HG02798 (cell line): Measurements from ENCODE around the gene CORO6.

Experiments
- ATAC-seq: cut with Tn5 transposase; IDR thresholded peaks from one replicate; pipeline ENCODE4 v1.9.1; 2021; ENCODE audit warnings: mild to moderate bottlenecking; ENCODE audit not compliant: unreplicated experiment, poor library complexity

CORO6 gene

DNA sequence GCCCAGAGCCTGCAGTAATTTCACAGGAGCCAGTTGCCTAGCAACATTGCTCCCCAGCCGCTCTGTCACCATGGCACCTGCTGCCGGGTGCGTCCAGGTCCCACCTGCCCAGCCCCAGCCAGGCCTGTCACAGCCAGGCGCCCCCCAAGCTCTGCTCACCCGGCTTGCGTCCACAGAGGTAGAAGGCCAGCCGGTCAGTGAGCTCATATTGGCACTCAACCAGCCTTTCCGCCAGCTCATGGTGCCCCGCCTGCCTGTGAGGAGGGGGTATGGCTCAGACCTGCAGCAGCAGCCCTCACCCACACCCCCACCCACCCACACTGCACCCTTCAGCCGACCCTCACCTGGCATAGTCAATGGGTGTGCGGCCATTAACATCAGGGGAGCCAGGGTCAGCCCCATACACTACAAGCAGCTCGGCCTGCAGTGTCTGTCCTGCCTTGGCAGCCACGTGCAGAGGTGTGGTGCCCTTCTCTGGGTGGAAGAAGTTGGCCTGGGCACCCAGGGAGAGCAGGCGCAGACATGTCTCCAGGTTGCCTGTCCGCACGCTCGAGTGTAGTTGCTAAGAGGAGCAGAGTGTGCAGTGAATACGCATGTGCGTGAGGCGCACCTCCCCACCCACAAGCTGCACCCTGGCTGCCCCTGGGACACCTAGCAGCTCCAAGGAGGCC, 41.0 kb downstream of the CORO6 start:
- ATAC-seq, result no peak

- peak; percentile 83 for ATAC-seq
Measured at GRCh38 chr17:29579866-29580771, 42.6 kb downstream of the CORO6 start.

DNA sequence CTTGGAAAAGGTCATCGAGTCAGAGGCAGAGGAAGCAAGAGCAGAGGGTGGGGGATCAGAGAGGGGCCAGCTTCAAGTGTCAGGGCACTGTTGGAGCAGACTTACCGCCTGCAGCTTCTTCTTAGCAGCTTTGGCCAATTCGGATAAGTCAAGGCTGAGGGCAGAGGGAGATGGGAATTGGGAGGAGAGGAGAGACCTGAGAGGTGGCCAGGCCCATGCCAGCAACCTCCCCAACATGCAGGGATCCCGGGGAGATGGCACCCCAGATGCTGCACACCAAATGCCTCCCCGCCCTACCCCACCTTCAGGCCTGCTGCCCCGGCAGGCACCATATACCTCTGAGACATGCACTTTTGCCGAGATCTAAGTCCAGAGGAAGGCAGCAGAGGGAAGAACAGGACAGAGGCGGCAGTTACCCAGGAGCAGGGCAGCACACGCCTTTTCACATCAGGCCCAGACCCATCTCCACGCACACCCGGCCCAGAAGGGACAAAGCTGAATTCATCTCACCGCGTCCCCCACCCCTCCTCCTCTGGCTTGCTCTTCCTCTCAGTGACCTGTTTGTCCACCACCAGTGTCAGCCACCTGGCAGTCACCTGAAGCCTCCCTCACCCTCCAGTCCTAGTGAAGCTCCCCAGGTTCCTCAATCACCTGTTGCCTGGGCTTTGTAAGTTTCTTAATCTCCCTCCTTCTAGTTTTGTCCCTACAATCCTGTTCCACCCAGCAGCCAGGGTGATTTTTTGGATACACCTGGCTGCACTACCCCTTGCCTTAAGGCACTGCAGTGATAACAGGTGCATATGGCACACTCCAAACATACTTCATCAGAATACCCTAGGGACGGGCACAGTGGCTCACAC, 43.9 kb downstream of the CORO6 start:
- no peak for ATAC-seq

DNA sequence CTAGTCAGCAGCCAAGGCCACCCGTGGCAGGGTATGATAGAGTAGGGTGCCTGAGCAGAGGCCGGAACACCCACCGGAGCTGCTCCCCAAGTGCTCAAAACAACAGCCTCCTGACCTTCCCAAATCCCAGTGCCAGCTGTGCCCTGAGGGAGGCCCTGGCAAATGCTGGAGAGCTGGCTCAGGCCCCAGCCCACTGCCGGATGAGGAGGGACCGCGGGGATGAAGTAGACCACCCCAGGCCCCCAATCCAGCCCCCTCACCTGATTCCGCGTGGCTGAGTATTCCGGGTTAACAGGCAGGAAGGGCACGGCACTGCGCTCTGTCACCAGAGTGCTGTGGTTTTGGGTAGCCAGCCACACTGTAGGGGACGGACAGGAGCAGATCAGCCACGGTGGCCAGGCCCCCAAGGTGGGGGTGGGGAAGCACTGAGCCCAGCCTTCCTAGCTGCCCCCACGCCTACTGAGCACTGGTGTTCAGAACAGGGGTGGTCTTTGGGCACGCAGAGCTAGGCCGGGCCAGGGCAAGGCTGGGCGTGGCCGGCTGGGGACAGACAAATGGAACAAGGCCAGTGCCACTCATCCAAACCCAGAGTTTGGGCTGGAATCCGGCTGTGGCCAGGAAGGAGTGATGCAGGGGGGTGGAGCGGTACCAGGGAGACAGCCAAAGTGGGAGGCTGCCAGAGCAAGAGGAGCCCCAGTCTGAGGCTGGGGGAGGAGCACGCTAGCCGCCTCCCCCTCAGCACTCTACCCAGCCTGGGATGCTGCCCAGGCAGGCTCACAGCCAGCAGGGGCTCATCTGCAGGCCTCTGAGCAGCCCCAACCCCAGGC, 45.1 kb downstream of the CORO6 start:
- ATAC-seq, result no peak

DNA sequence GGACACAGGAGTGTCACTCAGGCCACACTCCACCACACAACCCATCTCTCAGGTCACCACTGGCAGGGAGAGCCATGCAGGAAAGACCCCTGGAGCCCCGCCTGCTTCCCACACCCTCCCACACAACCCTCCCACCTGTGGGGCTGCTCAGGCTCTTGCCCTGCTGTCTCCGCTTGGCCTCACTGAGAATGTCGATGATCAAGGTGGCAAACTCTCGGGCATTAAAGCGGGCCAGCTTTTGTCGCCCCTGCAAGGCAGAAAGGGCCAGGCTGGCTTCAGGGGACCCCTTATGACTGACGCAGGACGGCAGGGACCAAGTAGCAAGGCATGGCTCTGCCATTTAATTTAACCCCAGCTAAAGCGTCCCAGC, 45.7 kb downstream of the CORO6 start:
- no peak for ATAC-seq

DNA sequence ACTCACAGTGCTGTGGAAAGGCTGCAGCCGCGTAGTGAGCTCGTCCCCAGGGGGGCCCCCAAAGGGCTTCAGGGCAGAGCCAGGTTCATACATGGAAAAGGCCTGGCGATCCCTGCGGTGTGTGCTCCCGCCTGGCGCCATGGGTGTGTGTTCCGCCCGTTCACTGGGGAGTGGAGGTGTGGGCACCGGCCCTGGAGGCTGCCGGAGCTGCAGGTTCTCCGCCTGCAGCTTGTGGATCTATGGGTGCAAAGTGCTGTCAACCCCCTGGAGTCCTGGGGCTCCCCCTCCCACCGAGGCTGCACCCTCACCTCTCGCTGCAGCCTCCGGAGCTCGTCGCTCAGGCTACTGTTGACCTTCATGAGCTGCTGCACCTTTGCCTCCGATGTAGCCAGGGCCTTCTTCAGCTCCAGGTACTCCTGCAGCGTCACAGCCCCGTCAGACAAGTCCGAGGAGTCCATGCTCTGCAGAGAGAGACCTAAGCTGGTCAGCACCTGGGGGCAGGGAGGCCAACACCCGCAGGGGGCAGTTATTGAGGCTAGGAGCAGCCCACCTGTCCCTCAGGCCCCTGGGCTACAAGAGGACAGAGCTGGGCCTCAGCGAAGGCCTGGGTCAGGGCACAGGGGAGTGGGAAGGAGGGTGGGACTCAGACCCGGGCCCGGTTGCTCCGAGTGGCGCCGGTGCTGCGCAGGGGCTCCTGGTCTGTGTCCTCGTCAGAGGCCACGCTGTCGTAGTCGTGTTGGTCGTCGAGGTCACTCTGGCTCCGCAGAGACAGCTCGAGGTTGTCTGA, 46.3 kb downstream of the CORO6 start:
- ATAC-seq, result no peak

GRCh38 chr17:29575511-29576213, 47.0 kb downstream of the CORO6 start:
- no peak for ATAC-seq

GRCh38 chr17:29574732-29575510, 47.8 kb downstream of the CORO6 start:
- ATAC-seq, result no peak

GRCh38 chr17:29573871-29574731, 48.6 kb downstream of the CORO6 start:
- no peak for ATAC-seq

DNA sequence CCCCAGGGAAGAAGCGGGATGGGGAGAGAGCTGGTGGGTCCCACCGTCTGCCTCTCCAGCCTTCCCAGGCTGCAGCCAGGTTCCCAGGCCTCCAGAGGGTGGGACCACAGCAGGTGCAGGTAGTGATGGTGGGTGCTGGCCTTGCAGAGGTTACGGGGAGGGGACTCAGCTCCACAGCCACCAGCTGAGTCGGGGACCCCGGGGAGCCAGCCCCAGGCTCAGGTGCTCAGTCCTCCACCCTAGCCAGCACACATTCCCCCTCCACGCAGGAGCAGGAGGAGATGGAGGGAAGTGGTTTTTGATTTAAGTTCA, 49.2 kb downstream of the CORO6 start:
- no peak for ATAC-seq

GRCh38 chr17:29572691-29573557, 49.8 kb downstream of the CORO6 start:
- ATAC-seq, result peak; percentile 46

DNA sequence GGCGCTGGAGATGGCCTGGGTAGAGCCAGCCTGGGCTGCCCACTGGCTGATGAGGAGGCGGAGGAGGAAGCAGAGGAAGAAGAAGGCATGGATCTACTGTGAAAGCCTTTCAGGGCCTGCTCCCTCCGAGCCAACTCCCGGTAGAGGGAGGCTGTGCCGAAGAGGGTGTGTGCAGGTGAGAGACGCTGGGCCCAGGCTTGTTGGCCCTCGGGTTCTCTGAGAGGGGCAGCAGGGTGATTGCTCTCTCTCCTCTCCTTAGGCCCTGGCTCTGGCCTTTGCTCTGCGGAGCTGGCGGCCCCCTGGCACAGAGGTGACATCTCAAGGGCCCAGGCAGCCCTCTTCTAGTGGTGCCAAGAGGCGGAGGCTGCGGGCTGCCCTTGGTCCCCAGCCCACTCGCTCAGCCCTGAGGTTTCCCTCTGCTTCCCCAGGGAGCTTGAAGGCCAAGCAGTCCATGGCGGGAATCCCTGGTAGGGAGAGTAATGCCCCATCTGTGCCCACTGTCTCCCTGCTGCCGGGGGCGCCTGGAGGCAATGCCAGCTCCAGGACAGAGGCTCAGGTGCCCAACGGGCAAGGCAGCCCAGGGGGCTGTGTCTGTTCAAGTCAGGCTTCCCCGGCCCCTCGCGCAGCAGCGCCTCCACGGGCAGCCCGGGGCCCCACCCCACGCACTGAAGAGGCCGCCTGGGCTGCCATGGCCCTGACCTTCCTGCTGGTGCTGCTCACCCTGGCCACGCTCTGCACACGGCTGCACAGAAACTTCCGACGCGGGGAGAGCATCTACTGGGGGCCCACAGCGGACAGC, 50.6 kb downstream of the CORO6 start:
- ATAC-seq, result no peak

- no peak for ATAC-seq
Measured at GRCh38 chr17:29571486-29571882, 51.2 kb downstream of the CORO6 start.

GRCh38 chr17:29570521-29570920, 52.2 kb downstream of the CORO6 start:
- ATAC-seq, result no peak

GRCh38 chr17:29569245-29569950, 53.3 kb downstream of the CORO6 start:
- ATAC-seq, result no peak
